OCI-LY1 (cell line): ENCODE data around the gene NAA40.

ENCODE experiments used
- H2AFZ ChIP-seq: fragments of 200-600 bp; sonication (generic), shearing (Covaris generic); 2 replicates; pipeline ENCODE4 v1.6.0; 2014; ENCODE audit warnings: antibody characterized with exemption, mild to moderate bottlenecking, low read length
- H3F3A ChIP-seq: fragments of 200-600 bp; sonication (generic), shearing (Covaris generic); 2 replicates; pipeline ENCODE4 v1.6.0; 2014; ENCODE audit warnings: mild to moderate bottlenecking, antibody characterized with exemption, low read length, moderate library complexity; ENCODE audit not compliant: insufficient read depth
- H3K27ac ChIP-seq: fragments of 200-600 bp; sonication (generic); 2 replicates; pipeline ENCODE4 v1.5.1; 2014; ENCODE audit warnings: low read length, mixed run types, mild to moderate bottlenecking, low read depth; ENCODE audit not compliant: poor library complexity, severe bottlenecking
- H3K27me3 ChIP-seq: fragments of 200-600 bp; sonication (generic); 2 replicates; pipeline ENCODE4 v1.6.0; 2014; ENCODE audit warnings: antibody characterized with exemption, mild to moderate bottlenecking, low read length, moderate library complexity; ENCODE audit not compliant: insufficient read depth
- H3K36me3 ChIP-seq: fragments of 200-600 bp; sonication (generic); 2 replicates; pipeline ENCODE4 v1.6.1; 2014; ENCODE audit warnings: mild to moderate bottlenecking, antibody characterized with exemption, low read length, moderate library complexity, mixed read lengths; ENCODE audit not compliant: insufficient read depth
- H3K4me1 ChIP-seq: fragments of 200-600 bp; sonication (generic); 2 replicates; pipeline ENCODE4 v1.5.1; 2014; ENCODE audit warnings: mild to moderate bottlenecking, low read length, moderate library complexity; ENCODE audit not compliant: insufficient read depth, severe bottlenecking
- H3K4me2 ChIP-seq: fragments of 200-600 bp; sonication (generic), shearing (Covaris generic); 2 replicates; pipeline ENCODE4 v1.6.1; 2014; ENCODE audit warnings: low read length
- H3K4me3 ChIP-seq: fragments of 200-600 bp; sonication (generic); 2 replicates; pipeline ENCODE4 v1.5.1; 2014; ENCODE audit warnings: low read length, low read depth, mild to moderate bottlenecking, mixed read lengths; ENCODE audit not compliant: poor library complexity, severe bottlenecking
- H3K79me2 ChIP-seq: fragments of 200-600 bp; shearing (Covaris generic); 2 replicates; pipeline ENCODE4 v1.6.1; 2016; ENCODE audit warnings: mixed run types, low read length, mixed read lengths; ENCODE audit not compliant: insufficient read depth
- H3K9ac ChIP-seq: fragments of 200-600 bp; sonication (generic), shearing (Covaris generic); 2 replicates; pipeline ENCODE4 v1.6.1; 2014; ENCODE audit warnings: mild to moderate bottlenecking, low read length, mixed read lengths
- H3K9me2 ChIP-seq: fragments of 200-600 bp; sonication (generic), shearing (Covaris generic); 2 replicates; pipeline ENCODE4 v1.6.1; 2014; ENCODE audit warnings: low read depth, mild to moderate bottlenecking, low read length, mixed read lengths
- H3K9me3 ChIP-seq: fragments of 200-600 bp; shearing (Covaris generic); 2 replicates; pipeline ENCODE4 v1.6.1; 2014; ENCODE audit warnings: low read length, mixed read lengths
- H4K20me1 ChIP-seq: fragments of 200-600 bp; sonication (generic), shearing (Covaris generic); 2 replicates; pipeline ENCODE4 v1.6.0; 2016; ENCODE audit warnings: mild to moderate bottlenecking, low read length; ENCODE audit not compliant: insufficient read depth
- CTCF ChIP-seq: fragments of 200-600 bp; sonication (generic), shearing (Covaris generic); IDR thresholded peaks from 2 replicates; pipeline ENCODE4 v1.5.1; 2017; ENCODE audit warnings: mild to moderate bottlenecking, antibody characterized with exemption, low read length, moderate library complexity, mixed read lengths
- EZH2 ChIP-seq: fragments of 200-600 bp; sonication (generic), shearing (Covaris generic); IDR thresholded peaks from 2 replicates; pipeline ENCODE4 v1.8.0; 2017; ENCODE audit warnings: borderline replicate concordance, mixed run types, mild to moderate bottlenecking, antibody characterized with exemption, low read length, moderate library complexity, mixed read lengths

NAA40 gene

GRCh38 chr11:63904743-63905142 lies 34.1 kb upstream of the NAA40 start:
- no peak overlapping the region for H3K4me3 ChIP-seq
- H3K79me2 ChIP-seq = no peaks in the 10 kb centered on the region
- H3K9me2 ChIP-seq = no peaks in the 10 kb centered on the region
- H3K4me1 ChIP-seq = no peaks in the 10 kb centered on the region
- no peak overlapping the region for H3K27ac ChIP-seq
- no peak overlapping the region for H3K4me2 ChIP-seq
- TF ChIP-seq CTCF (no peak), EZH2 (no peak)
- H2AFZ ChIP-seq = no peak overlapping the region
- no peaks in the 10 kb centered on the region for H3F3A ChIP-seq
- H3K27me3 ChIP-seq = no peaks in the 10 kb centered on the region
- H3K36me3 ChIP-seq = peaks cover 80% of the 10 kb centered on the region
- H4K20me1 ChIP-seq = no peaks in the 10 kb centered on the region
- no peak overlapping the region for H3K9ac ChIP-seq
- H3K9me3 ChIP-seq = no peaks in the 10 kb centered on the region

- Histone ChIP-seq H3K4me3 (no peak overlapping the region), H3K27me3 (no peaks in the 10 kb centered on the region), H3F3A (no peaks in the 10 kb centered on the region), H3K9me2 (no peaks in the 10 kb centered on the region), H3K79me2 (no peaks in the 10 kb centered on the region), H3K9ac (no peak overlapping the region), H3K4me2 (no peak overlapping the region), H3K36me3 (peaks cover 77% of the 10 kb centered on the region), H3K4me1 (no peaks in the 10 kb centered on the region), H3K9me3 (no peaks in the 10 kb centered on the region), H3K27ac (no peak overlapping the region), H2AFZ (no peak overlapping the region), H4K20me1 (no peaks in the 10 kb centered on the region)
- TF ChIP-seq EZH2 (no peak), CTCF (no peak)
Observed at GRCh38 chr11:63905179-63905578, 33.6 kb upstream of the NAA40 start.

GRCh38 chr11:63906087-63906486 lies 32.7 kb upstream of the NAA40 start:
- Histone ChIP-seq H4K20me1 (no peaks in the 10 kb centered on the region), H3K4me3 (no peak overlapping the region), H2AFZ (no peak overlapping the region), H3K27ac (no peak overlapping the region), H3F3A (no peaks in the 10 kb centered on the region), H3K79me2 (no peaks in the 10 kb centered on the region), H3K9ac (no peak overlapping the region), H3K27me3 (no peaks in the 10 kb centered on the region), H3K4me2 (no peak overlapping the region), H3K36me3 (peaks cover 70% of the 10 kb centered on the region), H3K4me1 (no peaks in the 10 kb centered on the region), H3K9me2 (no peaks in the 10 kb centered on the region), H3K9me3 (no peaks in the 10 kb centered on the region)
- TF ChIP-seq EZH2 = no peak
- TF ChIP-seq CTCF = no peak
